MG63 (cell line): ENCODE measurements around the gene ADAMTSL2. TPM values are rescaled to one million over a fixed set of nuclear protein-coding genes. Genes with fewer than 3 reads are reported as not detected.

ENCODE experiments used
- DNase-seq: peaks from one replicate; pipeline ENCODE4 v3.0.0-alpha.2; 2020
- H3K27me3 ChIP-seq: fragments of 250-450 bp; sonication (Bioruptor Pico); 2 replicates; pipeline ENCODE4 v1.5.1; 2020; ENCODE audit warnings: mild to moderate bottlenecking, moderate library complexity
- H3K36me3 ChIP-seq: fragments of 250-450 bp; sonication (Bioruptor Pico); 2 replicates; pipeline ENCODE4 v1.5.1; 2020; ENCODE audit warnings: mild to moderate bottlenecking, moderate library complexity
- H3K4me3 ChIP-seq: fragments of 250-450 bp; sonication (Bioruptor Pico); 2 replicates; pipeline ENCODE4 v1.5.1; 2020; ENCODE audit warnings: mild to moderate bottlenecking, moderate library complexity
- H3K9me3 ChIP-seq: fragments of 250-450 bp; sonication (Bioruptor Pico); 2 replicates; pipeline ENCODE4 v1.5.1; 2020; ENCODE audit warnings: mild to moderate bottlenecking, moderate library complexity
- total RNA-seq: library from RNA; depleted of rRNA; stranded (reverse); fragments of >200 nt; shearing (Covaris generic); gene quantifications from 2 replicates; pipeline ENCODE4 v1.2.3, GENCODE V29; 2014; ENCODE audit warnings: low replicate concordance

The ADAMTSL2 gene
- total RNA-seq, 1 experiment from 2014 or later, result 0.72 TPM

DNA sequence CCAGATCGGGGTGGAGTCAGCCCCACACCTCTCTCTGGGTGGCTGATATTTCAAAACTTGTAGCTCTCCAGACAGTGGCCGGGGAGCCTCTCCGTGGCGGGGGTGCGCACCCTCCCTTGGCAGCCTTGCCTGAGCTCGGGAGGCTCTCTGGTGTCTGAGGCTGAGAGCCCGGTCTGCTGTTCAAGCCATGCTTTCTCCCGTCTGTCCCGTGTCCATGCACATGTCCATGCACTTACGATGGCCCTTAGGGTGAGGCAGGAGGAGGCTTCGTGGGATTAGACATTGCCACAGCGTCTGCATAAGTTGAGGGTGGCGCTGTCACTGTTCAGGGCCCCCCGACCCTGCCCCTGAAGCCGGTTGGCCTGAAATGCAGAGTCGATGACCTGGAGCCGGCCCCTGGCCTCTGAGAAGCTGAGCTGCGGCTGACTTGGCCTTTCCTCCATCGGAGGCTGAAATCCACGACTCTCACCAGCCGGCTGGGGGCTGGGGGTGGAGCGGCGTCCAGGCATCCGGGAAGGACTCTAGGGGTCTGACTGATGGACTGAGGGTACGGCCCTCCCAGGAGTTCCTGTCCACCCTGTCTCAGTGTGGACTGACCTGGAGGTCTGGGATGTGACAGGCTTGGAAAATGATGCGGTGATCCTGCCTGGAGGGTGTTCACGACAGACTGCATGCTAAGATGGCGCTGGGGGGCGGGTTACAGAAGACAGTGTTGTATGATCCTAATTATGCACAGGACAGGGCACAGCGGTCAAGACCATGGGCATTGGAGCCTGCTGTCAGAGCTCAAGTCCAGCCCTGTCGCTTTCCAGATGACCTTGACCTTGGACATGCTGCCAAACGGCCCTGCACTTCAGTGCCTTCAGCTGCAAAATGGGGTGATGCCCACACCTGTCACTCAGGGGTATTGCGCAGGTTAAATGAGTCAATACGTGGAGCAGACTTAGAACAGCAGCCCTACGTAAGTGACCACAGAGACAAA, 37.4 kb upstream of the ADAMTSL2 start:
- no peaks in the 10 kb centered on the region for H3K27me3 ChIP-seq
- H3K36me3 ChIP-seq, result no peaks in the 10 kb centered on the region
- no peak for DNase-seq
- H3K4me3 ChIP-seq, result no peak overlapping the region
- H3K9me3 ChIP-seq, result peaks cover 4% of the 10 kb centered on the region

DNA sequence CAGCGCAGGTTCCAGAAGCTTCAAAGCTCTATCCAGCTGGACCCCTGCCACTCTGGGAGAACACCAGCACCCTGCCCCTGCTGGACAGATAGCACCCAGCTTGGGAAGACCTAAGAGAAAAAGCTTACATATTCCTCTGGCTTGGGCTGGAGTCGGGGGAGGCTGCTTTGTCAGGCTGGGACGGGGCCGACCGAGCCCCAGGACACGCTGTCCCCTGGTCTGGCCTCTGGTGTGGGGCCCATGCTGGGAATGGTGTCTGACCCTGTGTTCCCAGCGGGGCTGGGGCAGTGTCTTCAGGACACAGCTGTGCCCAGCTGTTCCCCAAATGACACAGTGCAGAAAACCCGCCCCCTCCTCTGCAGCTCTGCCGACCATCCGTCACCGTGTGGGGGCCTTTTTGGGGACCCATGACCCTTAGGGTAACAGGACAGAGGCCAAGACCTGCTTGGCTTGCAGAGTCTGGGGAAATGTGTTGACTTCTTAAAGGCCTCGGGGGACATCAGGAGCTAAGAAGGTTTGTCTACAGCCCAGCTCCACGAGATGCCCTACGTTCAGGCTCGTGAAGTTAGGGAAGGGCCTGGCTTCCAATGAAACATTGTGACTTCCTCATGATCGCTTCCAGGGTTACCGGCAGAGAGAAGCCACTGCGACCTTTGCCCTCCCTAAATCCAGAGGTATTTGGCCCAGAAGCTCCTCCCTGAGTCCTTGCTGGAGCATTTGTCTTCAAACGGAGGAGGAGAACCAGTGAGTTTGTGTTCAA, 35.2 kb upstream of the ADAMTSL2 start:
- no peaks in the 10 kb centered on the region for H3K27me3 ChIP-seq
- DNase-seq, result no peak

DNA sequence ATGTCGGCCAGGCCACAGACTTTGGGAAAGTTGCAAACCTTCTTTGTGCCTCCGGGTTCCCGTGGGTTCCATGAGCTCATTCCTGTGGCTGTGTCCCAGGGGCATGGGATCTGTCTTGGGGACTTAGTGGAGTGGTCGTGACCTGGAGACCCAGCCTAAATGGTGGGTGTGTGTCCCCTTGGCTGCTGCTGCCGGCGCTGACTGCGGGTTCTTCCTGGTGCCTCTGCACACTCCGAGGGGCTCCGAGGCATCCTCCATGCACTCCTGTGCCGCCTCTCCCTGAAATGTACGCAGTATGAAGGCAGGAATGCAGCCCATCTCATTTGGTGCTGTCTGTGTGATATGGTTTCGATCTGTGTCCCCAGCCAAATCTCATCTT, 34.6 kb upstream of the ADAMTSL2 start:
- Histone ChIP-seq H3K9me3 (peaks cover 11% of the 10 kb centered on the region), H3K36me3 (no peaks in the 10 kb centered on the region), H3K27me3 (no peaks in the 10 kb centered on the region), H3K4me3 (no peak overlapping the region)
- DNase-seq, result no peak

More for the DNA sequence above, 35.2 kb upstream of the ADAMTSL2 start:
- Histone ChIP-seq H3K4me3 (no peak overlapping the region), H3K36me3 (no peaks in the 10 kb centered on the region), H3K9me3 (peaks cover 11% of the 10 kb centered on the region)

DNA sequence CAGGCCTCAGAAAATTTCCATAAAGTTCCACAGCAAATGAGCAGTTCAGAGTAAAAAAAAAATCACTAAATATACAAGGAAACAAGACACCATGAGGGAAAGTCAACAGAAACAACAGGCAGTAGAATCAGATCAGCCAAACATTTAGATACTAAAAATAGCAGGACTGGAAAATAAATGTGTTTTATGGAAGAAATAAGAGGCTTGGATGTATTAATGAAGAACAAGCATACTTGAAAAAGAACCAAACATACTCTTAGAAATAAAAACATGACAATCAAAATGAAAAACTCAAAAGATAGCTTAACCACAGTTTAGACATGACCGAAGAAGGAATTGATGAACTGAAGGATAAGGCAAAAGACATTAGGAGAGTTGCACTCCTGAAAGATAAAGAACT, 32.4 kb upstream of the ADAMTSL2 start:
- DNase-seq, result no peak
- H3K36me3 ChIP-seq, result no peaks in the 10 kb centered on the region
- H3K27me3 ChIP-seq, result no peaks in the 10 kb centered on the region
- no peak overlapping the region for H3K4me3 ChIP-seq
- H3K9me3 ChIP-seq, result peaks cover 11% of the 10 kb centered on the region

DNA sequence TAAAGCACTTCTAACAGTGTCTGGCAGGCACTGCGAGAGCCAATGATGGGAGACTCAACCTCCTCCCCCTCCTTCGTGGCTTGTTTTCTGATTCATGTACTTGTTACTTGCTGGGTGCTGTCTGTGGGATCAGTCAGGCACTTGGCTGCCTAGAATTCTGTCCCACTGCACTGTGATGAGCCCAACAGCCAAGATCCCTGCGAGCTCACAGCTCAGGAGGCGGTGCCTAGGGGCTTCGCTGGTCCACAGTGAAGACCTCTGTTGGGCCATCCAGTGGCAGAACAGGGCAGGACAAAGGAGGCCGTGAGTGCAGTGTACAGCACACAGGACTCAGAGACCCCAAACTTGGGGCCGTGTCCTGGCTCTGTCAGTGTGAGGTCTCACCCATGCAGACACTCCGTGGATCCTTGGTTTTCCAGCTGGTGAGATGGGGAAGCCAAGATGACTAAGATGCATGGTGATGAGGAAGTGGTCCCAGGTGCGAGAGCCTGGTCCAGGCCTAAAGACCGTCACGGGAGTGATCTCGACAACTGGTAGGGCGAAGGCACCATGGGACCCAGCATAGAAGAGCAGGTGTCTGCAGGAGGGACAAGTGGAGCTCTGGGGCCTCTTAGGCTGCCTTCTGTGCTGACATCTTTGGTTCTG, 29.2 kb upstream of the ADAMTSL2 start:
- H3K4me3 ChIP-seq, result no peak overlapping the region
- H3K27me3 ChIP-seq, result no peaks in the 10 kb centered on the region
- H3K9me3 ChIP-seq, result peaks cover 11% of the 10 kb centered on the region
- H3K36me3 ChIP-seq, result no peaks in the 10 kb centered on the region
- DNase-seq, result no peak

DNA sequence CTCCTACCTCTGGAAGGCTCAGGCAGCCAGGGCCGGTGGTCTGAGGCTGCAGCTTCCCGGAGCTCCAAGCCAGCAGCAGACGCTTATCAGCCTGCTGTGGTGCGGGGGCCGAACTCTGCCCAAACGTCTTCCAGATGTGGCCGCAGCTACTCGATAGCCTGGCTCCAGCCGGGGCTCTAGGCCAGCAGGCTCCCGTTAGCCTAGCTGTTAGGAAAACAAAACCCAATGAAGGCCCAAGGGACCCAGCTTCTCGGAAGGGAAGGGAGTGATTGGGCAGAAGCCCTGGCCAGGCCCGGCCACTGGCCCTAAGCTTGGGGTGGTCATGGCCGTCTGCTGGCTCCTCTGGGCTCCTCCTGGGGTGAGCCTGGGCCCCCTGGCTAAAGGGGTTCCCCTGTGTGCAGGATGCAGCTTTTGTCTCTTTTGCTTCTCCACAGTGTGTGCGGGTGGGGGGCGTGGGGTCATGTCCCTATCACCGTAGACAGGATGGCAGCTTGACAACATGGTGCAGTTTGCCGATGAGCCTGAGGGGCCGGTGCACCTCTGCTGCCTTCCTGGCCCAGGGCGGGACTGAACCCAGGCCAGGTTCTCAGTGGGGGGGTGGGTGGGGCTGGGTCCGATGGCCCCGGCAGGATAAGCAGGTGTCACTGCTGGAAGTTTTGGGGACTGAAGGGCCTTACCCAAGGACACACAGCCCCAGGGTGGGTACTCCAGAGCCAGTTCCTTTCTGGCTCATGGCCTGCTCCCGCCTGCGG, 28.4 kb upstream of the ADAMTSL2 start:
- H3K9me3 ChIP-seq, result peaks cover 11% of the 10 kb centered on the region
- no peaks in the 10 kb centered on the region for H3K36me3 ChIP-seq
- DNase-seq, result no peak
- no peak overlapping the region for H3K4me3 ChIP-seq
- no peaks in the 10 kb centered on the region for H3K27me3 ChIP-seq

DNA sequence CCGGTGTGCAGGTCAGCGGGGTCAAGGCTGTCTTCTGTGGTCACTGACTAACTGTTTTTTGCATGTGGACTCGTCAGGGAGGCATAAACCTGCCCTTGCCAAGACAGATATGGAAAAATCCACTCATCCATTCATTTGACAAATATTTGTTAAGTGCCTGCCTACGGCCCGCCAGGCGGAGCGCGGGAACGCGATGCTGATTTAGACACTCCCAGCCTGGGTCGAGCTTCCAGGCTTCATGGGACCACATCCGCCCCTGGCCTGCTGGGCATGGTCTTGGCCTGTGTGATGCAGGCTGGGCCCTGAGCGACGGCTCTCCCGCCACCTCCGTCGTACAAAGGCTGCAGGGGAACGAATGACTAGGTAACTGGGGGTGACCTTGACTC, 27.9 kb upstream of the ADAMTSL2 start:
- H3K4me3 ChIP-seq, result no peak overlapping the region
- DNase-seq, result peak; percentile 44
- no peaks in the 10 kb centered on the region for H3K36me3 ChIP-seq
- no peaks in the 10 kb centered on the region for H3K27me3 ChIP-seq
- peaks cover 11% of the 10 kb centered on the region for H3K9me3 ChIP-seq

DNA sequence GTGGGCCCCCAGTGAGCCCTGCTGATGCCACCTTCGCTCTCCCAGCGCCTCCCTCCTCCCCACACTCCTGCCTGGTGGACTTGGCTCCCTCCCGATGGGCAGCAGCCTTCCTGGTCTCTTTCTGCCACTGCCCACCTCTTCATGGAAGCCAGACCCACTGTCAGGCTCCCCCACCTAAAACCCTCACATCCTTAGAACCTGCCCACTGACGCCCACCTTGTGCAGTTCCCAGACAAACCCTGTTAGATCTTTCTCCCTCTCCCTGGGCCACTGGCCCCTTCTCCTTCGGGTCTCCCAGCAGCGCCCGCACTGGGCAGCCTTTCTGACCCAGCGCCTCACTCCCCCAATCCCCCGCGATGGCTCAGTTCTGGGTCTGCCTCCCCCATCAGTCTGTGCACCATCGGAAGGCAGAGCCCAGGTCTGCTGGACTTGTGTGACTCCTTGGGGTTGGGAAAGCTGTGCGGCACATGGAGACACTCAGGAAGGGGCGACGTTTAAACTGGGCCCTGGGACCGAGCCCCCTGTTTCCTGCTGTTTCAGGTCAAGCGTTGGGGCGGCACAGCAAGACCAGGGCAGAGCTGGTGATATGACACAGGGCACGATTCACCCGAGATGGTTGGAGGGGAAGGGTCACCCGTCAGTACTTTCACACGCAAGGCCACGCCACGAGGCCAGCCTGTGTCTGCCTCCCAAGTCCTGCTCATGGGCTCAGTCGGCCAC, 27.1 kb upstream of the ADAMTSL2 start:
- H3K9me3 ChIP-seq, result peaks cover 4% of the 10 kb centered on the region
- H3K4me3 ChIP-seq, result no peak overlapping the region
- no peaks in the 10 kb centered on the region for H3K27me3 ChIP-seq
- H3K36me3 ChIP-seq, result no peaks in the 10 kb centered on the region
- no peak for DNase-seq

DNA sequence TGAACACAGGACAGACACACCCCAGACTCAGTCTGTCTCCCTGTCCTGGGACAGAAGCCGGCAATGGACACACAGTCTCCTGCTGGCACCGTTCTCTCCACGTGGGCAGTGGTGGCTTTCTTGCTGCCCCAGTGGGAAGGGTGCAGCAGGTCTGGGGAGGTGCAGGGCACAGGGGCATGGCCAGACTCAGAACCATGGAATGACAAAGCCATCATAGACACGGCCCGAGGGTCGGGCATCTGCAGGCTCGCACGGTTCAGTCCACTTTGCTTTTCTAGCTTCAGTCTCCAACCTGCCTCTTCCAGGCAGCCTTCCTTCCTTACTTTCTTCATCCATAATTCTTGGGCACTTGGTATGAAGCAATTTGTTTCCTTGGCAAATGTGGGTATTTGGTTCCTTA, 26.5 kb upstream of the ADAMTSL2 start:
- Histone ChIP-seq H3K36me3 (no peaks in the 10 kb centered on the region), H3K9me3 (no peaks in the 10 kb centered on the region; the same call in 1 of the 2 replicates), H3K4me3 (no peak overlapping the region), H3K27me3 (no peaks in the 10 kb centered on the region)
- no peak for DNase-seq

DNA sequence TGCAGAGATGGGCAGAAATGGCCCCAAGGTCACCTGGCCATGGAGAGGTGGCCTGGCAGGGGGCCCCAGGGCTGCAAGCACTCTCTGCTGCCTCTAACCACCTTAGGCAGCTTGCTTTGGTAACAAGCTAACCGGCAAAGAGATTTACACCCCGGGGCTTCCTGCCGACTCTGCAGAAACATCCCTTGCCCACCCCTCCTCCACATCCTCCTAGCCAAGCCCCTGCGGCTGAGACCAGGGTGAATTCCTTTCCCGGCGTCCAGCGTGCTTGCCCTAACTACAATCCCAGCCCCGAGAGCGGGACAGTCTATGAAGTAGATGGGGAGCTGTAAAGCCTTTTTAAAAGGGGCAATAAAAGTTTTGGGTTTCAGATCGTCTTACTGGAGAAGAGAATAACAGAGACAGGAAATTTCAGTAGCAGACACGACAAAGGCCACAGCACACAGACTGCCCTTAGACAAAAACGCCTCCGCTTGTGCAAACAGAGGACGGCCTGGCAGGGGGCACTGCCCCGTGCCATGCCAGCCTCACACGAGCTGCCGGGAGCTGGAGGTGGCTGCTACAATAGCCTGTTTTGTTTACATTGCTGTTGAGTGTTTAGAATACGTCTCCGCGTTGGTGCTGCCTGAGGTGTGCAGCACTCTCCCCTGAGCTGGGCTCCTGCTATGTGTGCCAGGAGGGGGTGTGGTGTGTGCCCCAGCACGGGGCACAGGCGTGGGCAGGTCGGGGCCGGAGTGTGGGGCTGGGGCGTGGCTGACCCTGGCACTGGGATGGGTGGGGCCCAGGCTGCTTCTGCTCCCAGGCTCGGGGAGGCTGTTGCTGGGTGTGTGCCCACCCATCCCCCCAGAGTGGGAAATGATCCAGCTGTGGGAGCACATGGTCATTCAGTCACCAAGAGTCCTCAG, 25.1 kb upstream of the ADAMTSL2 start:
- Histone ChIP-seq H3K9me3 (no peaks in the 10 kb centered on the region), H3K27me3 (no peaks in the 10 kb centered on the region), H3K4me3 (no peak overlapping the region), H3K36me3 (no peaks in the 10 kb centered on the region)
- no peak for DNase-seq

DNA sequence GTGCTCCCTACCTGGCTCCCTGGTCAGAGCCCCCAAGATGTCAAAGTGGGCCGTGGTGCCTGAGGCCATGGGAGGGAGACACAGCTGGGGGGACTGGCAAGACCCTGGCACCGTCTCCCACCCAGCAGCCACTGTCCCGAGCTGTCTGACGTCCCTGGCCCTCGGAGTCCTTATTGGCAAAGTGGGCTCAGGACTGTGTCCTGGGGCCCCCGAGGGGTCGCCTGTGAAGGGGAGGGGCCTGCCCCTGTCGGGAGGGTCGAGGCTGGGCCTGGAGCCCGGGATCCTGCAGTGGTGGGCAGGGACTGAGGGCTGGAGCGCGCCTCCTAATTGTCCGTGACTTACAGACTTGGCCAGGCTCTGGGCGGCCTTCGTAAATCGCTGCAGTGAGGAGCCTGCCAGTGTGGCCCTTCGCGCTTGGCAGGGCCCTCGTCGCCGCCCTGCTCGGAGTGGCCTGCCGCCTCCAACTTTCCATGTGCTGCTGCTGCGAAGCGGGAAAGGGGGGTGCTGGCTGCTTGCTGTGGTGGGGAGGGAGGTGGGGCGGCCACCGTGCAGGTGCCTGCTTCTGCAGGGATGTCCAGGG, 23.5 kb upstream of the ADAMTSL2 start:
- no peak overlapping the region for H3K4me3 ChIP-seq
- no peak for DNase-seq
- no peaks in the 10 kb centered on the region for H3K36me3 ChIP-seq
- H3K27me3 ChIP-seq, result no peaks in the 10 kb centered on the region
- no peaks in the 10 kb centered on the region for H3K9me3 ChIP-seq

DNA sequence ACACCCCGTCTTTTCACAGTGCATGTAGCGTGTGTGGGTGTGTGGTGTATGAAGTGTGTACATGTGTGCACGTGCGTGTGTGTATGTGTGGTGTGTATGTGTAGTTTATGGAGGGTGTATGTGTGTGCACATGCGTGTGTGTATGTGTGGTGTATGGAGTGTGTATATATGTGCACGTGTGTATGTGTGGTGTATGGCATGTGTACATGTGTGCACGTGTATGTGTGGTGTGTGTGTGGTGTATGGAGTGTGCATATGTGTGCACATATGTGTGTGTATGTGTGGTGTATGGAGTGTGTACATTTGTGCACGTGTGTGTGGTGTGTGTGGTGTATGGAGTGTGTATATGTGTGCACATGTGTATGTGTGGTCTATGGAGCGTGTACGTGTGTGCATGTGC, 22.9 kb upstream of the ADAMTSL2 start:
- H3K36me3 ChIP-seq, result no peaks in the 10 kb centered on the region
- no peak for DNase-seq
- no peaks in the 10 kb centered on the region for H3K9me3 ChIP-seq
- H3K4me3 ChIP-seq, result no peak overlapping the region
- H3K27me3 ChIP-seq, result no peaks in the 10 kb centered on the region

DNA sequence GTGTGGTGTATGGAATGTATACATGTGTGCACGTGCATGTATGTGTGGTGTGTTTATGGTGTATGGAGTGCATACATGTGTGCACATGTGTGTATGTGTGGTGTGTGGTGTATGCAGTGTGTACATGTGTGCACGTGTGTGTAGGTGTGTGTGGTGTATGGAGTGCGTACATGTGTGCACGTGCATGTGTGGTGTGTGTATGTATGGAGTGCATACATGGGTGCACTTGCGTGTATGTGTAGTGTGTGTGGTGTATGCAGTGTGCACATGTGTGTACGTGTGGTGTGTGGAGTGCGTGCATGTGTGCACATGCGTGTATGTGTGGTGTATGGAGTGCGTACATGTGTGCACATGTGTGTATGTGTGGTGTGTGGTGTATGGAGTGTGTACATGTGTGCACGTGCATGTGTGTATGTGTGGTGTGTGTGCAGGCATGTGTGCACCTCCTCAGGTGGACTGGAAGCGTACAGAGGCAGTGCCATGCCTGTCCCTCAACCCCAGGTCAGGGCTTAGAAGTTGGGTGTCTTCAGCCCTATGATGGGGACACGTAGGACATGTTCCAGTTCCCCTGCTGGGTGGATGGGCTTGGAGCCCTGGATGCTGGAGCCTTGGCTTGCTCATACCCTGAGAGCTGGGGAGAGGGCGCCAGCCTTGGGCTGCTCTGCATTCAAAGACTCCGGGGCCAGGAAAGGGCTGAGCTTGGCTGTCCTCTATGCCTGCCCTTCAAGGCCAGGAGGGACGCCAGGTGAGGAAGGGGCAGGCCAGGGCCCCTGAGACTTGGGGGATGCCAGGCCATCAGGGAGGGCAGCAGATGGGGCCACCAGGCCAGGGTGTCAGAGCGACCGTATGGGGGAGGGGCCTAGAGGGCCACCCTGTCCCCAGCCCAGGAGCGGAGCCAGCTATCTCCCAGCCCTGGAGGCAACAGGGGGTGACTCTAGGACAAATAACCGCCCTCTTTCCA, 22.0 kb upstream of the ADAMTSL2 start:
- Histone ChIP-seq H3K4me3 (no peak overlapping the region), H3K36me3 (no peaks in the 10 kb centered on the region), H3K9me3 (no peaks in the 10 kb centered on the region), H3K27me3 (no peaks in the 10 kb centered on the region)
- no peak for DNase-seq
